ENCODE measurements around the gene WDR93.
"Not testable (repeated sequence)": the region's sequence is repeated elsewhere in the genome, so short reads cannot be mapped to it uniquely, and the experiment has no call there.

GRCh38 chr15:89689930-89690275, 708 bp upstream of the WDR93 start:
- not testable (repeated sequence) for TF ChIP-seq TAF1, POLR2AphosphoS5 (IDR thresholded peaks at IDR 0.05; ENCODE audit: low read depth, low read length)
